H1 (cell line): ENCODE measurements around the gene CHST10.

Source experiments
- CTCF ChIP-seq, 3 experiments: IDR thresholded peaks; 1 replicate in 2 of 3; 2 replicates in 1 of 3; pipeline versions ENCODE4 v1.5.1 to v1.6.1; 2011; ENCODE audit warnings: low read length in 3 of 3, mild to moderate bottlenecking in 3 of 3, inconsistent platforms in 2 of 3, low read depth in 1 of 3, moderate library complexity in 1 of 3; ENCODE audit not compliant: insufficient read depth in 1 of 3; ENCODE audit errors: control extremely low read depth in 1 of 3
- GTF2F1 ChIP-seq: IDR thresholded peaks from 2 replicates; pipeline ENCODE4 v1.6.1; 2012; ENCODE audit warnings: low read depth, low read length, improper control_type of control experiment, borderline replicate concordance
- MAFK ChIP-seq: IDR thresholded peaks from 2 replicates; pipeline ENCODE4 v1.6.1; 2012; ENCODE audit warnings: low read depth, mild to moderate bottlenecking, improper control_type of control experiment, low read length
- POLR2A ChIP-seq, 2 experiments: IDR thresholded peaks; 1 replicate in 1 of 2; 2 replicates in 1 of 2; pipeline ENCODE4 v1.6.1; 2011; ENCODE audit warnings: low read depth in 2 of 2, low read length in 2 of 2, mild to moderate bottlenecking in 2 of 2; ENCODE audit errors: control extremely low read depth in 1 of 2
- USF2 ChIP-seq: IDR thresholded peaks from 2 replicates; pipeline ENCODE4 v1.6.1; 2011; ENCODE audit warnings: low read length, improper control_type of control experiment

- TF ChIP-seq USF2, result no peak
- TF ChIP-seq POLR2A (IDR thresholded peaks at IDR 0.05; ENCODE audit: control extremely low read depth in 1 of 2, low read depth in 2 of 2, low read length in 2 of 2), result no peak
- TF ChIP-seq MAFK, result no peak
- TF ChIP-seq CTCF (IDR thresholded peaks at IDR 0.05; ENCODE audit: control extremely low read depth in 1 of 3, insufficient read depth in 1 of 3, low read depth in 1 of 3, low read length in 3 of 3), result no peak
- no peak for TF ChIP-seq GTF2F1
Observed at GRCh38 chr2:100396483-100396882, 21.0 kb downstream of the CHST10 start.
